GDM1 (cell line): ENCODE results near the gene DGLUCY.
"Not testable (repeated sequence)": the region's sequence is repeated elsewhere in the genome, so short reads cannot be mapped to it uniquely, and the experiment has no call there.

Experiments used
- DNase-seq: peaks from one replicate; lab custom pipeline; 2025; lab: John Stamatoyannopoulos, UW

The DGLUCY gene

DNA sequence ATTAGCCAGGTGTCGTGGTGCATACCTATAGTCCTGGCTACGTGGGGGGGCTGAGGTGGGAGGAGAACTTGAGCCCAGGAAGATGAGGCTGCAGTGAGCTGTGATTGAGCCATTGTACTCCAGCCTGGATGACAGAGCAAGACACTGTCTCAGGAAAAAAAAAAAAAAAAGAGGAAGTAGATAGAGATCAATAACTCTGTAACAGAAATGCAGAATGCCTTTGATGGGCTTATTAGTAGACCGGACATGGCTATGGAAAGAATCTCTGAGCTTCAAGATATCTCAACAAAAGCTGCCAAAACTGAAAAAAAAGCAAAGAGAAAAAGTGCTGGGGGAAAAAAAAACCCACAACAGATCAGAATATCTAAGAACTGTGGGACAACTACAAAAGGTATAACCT, 93.1 kb downstream of the DGLUCY start:
- DNase-seq: no peak

DNA sequence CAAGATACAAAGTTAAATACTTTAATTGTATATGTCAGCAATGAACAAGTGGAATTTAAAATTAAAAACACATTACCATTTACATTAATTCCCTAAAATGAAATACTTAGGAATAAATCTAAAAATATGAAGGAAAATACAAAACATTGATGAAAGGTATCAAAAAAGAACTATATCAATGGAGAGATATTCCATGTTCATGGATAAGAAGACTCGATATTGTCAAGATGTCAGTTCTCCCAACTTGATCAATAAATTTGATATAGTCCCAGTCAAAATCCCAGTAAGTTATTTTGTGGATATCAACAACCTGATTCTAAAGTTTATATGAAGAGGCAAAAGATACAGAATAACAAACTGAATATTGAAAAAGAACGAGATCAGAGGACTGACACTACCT, 97.1 kb downstream of the DGLUCY start:
- DNase-seq: no peak

DNA sequence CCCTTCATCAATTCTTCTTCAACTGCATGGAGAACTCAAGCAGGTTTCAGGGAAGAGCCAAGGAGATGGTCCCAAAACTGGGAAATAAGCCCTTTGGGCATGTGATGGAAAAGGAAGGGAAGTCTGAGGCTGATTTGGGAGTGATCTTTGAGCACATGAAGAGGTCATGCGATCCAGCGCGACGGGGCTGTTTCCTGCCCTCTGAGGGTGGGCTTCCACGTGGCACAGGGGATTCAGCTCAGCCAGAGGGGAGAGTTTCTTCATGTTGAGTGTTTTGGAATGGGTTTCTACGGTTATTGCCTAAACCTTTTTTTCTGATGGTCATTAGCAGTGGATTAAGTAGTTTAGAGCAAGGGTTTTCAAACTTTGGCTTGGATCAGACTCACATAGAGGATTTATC, 100.4 kb downstream of the DGLUCY start:
- DNase-seq: no peak

DNA sequence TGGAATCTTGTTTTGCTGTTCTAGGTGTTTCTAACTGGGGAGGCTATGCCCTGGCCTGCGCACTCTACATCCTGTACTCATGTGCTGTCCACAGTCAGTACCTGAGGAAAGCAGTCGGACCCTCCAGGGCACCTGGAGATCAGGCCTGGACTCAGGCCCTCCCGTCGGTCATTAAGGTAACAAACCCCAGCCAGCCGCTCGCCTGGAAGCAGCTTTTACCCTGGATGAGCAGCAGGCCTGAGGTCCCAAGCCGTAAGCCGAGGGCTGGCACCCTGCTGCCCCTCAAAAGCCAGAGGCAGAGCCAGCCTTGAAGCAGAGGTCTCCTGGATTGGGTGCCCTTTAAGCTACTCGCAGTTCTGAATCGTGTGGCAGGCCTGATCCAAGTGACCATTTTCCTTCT, 101.5 kb downstream of the DGLUCY start:
- no peak for DNase-seq

DNA sequence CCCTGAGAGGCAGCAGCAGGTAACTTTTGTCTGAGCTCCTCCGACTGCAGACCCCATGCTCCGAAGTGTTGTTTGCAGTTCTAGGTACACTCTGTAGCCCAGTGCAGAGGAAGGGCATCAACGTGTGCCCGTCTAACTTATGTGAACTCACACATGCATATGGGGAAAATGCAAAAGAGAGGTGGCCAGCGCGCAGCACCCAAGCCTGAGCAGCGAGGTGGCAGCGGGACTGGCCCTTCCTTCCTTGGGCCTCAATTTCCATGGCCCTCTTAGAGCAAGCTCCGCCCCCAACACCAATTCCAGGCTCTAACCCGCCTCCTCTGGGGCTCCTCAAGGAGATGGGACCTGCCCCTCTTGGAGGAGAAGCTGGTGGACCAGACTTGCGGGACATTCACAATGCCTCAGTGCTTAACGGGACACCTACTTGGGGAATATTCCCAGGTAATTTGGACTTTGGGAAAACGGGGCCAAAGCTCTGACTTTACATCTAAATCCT, 102.9 kb downstream of the DGLUCY start:
- DNase-seq: no peak

DNA sequence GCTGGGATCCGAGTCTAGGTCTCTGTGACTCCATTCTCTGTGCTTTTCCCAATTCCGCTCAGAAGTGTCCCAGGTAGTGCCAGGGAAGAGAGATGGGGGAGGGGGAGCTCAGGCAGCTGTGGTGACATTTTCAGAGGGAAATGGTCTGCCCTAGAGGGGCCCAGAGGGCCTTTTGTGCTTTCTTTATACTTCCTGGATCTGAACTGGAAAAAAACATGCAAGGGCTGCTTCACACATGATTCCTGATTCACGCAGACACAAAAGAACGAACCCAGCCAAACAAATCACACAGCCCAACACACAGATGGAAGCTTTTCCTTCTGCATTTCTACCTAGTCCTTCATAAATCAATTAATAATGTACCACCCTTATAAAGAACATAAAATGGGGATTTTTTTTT, 104.1 kb downstream of the DGLUCY start:
- no peak for DNase-seq

DNA sequence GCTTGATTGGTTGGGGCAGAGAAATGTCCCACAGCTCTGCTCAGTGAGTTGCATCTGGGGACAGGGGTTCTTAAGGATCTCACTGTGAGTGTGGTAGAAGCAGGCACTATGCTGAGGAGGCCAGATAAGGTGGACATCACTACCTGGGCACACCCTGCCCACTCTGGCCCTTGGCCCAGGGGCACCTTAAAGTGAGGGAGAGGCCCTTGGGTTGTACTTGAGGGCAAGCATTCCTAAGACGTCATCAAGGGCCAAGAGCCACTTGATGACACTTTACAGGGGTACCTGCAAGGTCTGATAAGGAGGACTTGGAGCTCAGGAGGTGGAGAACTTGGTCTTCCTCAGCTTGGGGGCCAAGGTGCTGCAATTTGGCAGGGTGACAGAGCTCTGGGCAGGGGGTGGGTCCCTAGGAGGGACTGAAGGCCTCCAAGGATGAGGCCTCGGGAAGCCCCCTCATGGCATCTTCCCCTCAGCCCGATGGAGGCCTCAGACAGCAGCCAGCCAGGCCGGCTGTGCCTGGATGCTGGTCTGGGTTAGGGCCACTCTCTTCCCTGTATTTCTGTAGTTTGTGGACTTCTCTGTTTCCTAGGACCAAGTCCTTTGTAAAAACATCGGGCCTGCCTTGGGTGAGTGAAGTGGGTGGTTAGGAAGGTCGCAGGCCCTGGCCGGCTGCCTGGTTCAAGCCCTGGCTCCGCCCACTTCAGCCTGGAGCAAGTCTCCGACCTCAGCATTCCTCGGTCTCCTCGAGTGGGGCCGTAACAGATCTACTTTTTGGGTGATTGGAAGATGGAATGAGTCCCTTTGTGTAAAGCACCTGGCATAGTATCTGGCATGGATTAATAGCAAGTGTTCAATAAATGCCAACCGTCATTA, 105.9 kb downstream of the DGLUCY start:
- DNase-seq: no peak

DNA sequence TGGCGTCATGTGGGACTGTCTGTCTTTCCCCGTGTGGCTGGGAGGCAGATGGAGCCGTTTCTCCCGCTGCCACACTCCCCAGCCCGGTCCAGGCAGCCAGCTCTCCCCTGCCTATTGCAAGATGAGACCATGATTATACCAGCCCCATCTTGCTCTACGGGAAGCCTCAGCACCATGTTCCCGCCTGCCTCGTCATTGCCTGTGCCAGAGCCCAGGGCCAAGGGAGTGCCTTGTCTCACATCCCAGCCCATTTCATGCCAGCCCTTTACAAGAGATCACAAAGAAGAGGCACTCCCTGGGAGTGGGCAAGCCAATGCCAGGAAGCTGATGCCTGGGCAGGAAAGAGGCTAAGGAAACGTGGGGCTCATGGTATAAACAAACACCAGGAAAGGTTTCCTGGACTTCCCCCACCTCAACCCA, 106.7 kb downstream of the DGLUCY start:
- no peak for DNase-seq

DNA sequence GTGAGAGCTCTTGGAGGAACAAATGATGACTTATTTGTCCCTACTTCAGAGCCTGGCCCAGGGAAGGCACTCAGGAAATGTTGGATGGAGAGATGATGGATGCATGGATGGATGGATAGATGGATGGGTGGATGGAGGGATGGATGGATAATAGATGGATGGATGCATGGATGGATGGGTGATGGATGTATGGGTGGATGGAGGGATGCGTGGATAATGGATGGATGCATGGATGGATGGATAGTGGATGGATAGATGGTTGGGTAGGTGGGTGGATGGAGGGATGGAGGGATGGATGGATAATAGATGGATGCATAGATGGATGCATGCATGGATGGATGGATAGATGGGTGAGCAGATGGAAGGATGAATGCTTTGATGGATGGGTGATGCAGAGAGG, 107.4 kb downstream of the DGLUCY start:
- DNase-seq: no peak

DNA sequence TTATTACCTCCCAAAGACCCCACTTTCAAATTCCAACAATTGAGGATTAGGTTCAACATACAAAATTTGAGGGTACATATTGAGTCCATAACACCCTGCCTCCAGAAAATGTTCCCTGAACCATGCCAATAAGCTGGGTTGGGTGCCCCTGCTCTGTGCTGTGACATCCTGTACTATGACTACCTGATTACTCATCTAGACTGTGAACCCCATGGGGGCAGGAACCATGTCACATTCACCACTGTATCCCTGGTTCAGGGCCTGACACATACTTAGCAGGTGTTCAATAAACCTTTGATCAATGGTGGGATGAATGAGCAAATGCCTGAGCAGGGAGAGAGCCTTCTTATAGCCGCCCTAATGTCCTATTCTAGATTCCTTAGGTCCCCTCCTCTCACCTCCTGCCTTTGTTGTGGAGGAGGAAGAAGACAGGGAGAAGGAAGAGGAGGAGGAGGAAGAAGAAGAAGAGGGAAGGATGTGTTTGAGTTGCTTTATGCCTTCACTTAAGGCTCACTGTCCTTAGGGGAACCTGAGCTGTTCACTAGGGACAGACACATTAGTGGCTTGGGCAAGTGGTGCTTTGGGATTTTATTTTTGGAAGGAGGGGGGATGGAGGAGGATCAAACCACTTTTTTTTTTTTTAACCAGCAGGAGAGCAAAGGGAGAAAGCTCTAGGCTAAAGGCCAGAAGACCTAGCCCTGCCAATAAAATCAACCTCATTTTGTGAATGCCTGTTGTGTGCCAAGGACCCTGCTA, 109.3 kb downstream of the DGLUCY start:
- DNase-seq: no peak

DNA sequence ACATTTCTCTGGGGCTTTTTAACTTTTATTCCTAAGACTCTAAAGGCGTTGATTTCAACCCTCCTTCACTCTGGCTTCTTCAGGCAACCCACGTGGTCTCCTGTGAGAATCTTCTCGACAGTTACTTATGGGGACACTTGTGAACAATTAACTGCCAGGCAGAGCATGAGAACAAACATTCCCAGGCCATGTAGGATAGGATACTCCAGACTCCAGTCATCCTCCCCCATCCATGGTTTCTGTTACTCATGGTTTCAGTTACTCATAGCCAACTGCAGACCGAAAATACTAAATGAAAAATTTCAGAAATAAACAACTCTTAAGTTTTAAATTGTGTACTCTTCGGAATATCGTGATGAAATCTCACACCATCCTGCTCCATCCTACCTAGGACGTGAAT, 111.2 kb downstream of the DGLUCY start:
- DNase-seq: no peak

DNA sequence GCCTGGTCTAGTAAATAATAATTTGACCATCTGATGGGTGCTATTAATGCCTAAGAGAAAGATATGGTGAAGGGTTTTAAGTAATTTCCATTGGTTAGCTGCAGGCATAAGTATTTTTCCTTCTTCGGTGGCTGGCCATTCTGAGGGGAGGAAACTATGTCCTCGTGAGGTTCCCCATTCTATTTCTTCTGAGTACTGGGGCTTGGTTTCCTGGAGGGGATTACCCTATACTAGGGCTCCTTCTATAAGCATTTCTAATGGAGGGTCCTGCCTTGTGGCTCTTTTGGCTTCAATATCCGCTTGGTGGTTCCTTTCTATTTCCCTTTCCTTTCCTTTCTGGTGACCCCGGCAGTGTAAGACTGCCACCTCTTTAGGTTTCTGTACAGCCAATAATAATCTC, 112.5 kb downstream of the DGLUCY start:
- not testable (repeated sequence) for DNase-seq

DNA sequence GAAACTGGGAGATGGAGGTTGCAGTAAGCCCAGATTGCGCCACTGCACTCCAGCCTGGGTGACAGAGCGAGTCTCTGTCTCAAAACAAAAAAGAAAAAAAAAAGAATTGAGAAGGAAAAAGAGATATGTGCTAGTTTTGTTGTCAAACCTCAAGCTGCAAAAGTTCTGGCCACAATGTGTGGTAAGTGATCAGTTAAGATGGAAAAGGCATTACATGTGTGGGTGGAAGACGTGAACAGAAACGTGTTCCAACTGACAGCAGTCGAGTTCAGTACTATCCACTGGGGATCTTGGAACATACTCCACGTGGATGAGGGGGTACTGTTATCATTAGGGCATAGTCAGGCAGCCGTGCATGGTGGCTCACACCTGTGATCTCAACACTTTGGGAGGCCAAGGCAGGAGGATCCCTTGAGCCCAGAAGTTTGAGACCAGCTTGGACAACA, 113.3 kb downstream of the DGLUCY start:
- DNase-seq: no peak

DNA sequence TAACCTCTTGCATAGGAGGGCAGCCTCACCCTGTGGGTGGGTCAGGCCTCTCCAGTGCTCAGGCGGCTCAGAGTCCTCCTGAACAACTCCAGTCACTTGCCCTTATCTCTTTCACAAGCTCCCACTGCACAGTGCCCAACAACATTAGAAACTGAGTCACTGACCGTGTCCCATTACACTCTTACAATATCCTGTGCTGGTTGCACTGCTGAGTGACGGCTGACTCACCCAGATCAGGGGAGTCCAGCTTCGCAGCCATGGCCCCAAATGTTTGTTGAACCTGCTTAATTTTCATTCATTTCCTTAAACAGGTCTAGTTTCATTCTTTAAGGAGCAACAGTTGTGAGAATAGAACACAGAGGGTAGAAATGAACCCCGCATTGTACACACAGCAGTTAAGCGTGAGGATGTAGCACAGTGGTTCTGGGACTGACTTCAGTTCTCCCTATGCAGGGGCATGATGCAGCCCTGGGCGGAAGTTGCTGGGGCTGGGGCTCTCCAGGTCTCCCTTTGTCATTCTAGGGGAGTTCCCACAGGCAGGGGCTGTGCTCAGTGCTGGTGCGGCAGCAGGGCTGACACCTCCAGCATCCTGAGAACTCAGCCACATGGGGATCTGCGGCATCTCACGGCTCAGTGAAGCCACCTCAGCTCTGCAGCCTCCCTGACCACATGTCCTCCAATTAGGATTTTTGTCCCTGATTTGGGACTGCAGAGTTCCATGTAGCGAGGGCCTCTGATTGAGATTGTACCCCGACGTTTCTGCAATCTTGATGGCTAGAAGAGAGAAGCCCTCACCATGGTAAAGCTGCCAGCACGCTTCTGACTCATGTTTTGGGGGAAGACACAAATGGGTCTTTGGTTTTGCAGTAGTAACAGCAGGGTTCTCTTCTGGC, 114.5 kb downstream of the DGLUCY start:
- no peak for DNase-seq

DNA sequence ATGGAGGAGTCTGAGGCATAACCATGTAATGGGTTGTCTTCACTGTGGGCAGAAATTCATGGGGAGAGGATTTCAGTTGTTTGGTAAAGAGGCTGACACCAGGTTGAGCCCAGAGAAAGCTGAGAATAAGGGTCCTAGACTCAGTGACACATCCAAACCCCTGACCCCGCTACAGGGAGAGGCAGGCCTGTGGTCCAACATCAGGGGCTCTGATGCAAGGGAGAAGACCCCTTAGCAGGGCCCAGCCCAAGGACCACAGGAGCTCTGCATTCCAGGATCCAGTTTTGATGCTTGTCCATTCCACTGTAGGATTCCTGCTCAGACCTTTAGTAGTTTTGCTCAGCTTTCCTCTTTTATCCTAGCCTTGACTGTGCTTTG, 115.1 kb downstream of the DGLUCY start:
- DNase-seq: no peak

DNA sequence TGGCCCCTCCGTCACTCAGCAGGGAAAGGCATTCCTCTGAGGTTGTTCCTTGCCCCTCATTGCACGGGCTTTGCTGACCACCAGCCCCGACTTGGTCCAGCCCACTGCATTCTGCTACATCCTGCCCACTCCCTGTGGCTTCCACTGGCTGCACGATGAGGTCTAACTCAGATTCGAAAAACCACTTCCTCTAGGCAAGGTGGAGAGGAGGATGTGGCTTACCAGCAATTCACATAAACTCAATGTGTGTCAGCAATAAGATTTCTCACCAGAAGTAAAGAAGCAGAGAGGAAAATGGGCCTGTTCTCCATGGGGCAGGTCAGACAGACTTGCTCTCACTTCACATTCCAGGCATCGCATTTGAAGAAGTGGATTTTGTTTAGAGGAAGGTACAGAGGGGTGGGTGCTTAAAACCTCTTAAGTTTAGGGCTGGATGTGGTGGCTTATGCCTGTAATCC, 115.9 kb downstream of the DGLUCY start:
- DNase-seq: peak; percentile 61

DNA sequence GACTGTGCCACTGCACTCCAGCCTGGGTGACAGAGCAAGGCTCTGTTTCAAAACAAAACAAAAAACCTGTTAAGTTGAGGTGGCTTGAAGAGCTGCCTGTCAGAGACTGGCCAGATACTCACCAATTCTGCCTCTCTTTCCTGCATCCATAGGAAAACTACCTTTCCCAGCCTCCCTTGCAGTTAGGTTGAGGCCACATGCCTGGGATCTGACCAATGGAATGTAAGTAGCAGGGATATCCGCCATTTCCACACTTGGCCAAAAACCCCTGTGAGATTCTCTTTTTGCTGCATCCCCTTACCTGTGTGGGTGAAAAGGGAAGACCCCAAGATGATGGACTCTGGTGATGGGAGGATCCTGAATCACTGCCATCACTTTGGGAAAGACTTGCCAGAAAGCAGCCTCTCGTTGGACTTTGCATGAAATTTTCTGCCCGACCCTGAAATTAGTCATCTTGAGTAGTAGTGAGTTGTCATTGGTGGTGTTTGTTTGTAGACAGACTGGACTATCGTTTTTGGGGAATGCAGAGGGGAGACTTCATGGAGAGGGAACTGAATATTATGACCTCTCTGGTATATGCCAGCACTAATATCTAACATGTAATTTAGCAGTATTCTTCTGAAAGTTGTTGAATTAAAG, 116.6 kb downstream of the DGLUCY start:
- DNase-seq: no peak

DNA sequence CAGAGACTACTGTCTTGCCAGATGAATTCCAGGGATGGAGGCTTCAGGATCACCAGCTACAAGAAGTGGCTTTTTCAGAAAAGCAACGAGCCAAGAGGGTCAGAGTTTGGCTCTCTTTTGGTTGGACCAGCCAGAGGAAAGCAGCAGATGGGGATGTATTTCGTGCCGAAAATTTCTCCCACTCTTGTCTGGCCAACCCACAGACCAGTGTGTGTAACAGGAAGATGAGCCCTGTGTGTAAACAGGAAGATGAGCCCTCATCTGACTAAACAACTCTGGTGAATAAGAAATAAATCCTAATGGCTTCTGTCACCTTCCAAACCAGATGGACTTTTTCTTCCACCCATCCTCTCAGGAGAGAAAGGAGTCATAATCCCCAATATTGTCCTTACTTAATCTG, 117.6 kb downstream of the DGLUCY start:
- DNase-seq: no peak

DNA sequence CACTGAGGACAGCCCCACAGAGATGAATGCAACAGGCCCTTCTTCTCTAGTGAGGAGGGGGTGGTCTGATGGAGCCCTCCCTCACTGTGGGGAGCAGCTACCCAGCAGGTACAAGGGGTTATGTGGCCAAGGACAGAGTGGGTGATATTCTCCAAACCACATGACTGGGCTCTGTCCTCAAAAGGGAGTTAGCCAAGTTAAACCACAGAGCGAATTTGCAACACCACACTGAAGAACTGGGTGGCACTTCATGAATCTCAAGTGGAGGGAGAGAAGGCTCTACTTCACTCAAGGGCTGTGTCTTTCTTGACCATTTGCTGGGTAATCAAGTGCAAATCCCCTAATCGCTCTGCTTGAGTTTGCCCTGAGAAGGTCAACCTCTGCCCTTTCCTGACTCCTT, 118.2 kb downstream of the DGLUCY start:
- DNase-seq: no peak

DNA sequence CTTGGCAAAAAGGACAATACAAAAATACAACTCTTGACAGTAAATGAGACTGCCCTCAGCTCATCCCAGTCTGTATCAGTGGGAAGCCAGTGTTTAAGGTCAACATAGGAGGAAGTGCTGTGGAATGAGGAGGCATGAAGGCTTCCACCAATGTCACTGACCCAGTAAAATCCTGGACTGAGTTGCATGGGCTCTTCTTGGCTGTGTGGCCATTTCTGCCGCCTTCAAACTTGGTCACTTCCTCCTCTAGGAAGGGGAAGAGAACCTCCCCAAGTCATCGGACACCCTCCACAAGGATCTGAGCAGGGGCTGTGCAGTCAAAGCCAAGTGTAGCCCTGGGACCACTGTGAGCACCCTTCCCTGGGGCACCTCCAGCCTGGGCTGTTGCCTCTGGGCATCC, 118.7 kb downstream of the DGLUCY start:
- DNase-seq: no peak

DNA sequence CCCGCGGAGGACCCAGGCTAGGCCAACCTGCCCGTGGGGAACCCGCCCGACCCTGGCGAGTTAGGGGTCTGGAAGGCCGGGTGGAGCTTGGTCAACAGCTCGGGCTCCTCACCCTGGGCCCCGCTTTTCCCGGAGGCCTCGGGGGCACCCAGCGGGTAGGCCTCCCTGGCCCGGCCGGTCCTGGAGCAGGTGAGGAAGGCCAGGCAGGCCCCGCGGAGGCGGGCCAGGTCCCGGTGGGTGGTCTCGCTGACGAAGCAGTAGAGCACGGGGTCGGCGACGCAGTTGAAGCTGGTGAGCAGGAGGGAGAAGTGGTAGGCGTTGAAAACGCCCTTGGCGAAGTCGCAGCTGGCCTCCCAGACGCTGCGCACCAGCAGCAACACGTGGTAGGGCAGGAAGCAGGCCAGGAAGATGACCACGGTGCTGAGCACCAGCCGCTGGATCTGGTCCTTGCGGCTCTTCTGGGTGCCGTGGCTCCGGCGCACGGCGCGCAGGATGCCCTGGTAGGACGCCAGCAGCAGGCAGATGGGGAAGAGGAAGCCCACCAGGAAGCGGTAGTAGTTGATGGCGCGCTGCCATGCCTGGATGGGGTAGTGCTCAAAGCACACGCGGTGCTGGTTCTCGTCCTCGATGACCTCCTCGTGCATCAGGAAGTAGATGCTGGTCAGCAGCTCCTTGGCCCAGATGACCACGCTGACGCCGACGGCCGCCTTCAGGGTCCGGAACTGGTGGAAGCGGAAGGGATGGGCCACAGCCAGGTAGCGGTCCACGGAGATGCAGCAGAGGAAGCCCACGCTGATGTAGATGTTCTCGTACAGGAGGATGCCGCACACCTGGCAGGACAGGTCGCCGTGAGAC, 120.3 kb downstream of the DGLUCY start:
- DNase-seq: no peak
